GM12878 (cell line): ENCODE data around the gene PFN3.

ENCODE experiments used
- CHD4 ChIP-seq: fragments of 200-600 bp; sonication (generic); IDR thresholded peaks from 2 replicates; pipeline ENCODE4 v1.6.1; 2016; ENCODE audit warnings: mild to moderate bottlenecking
- CTCF ChIP-seq, 3 experiments: IDR thresholded peaks in 2 of 3; conservative IDR thresholded peaks in 1 of 3; 2 replicates each; pipeline ENCODE4 v1.5.1; 2011; ENCODE audit warnings: low read depth in 3 of 3, low read length in 3 of 3, mild to moderate bottlenecking in 3 of 3, control low read depth in 2 of 3, moderate library complexity in 2 of 3, inconsistent platforms in 1 of 3, mixed read lengths in 1 of 3; ENCODE audit not compliant: control insufficient read depth in 2 of 3, insufficient read depth in 1 of 3; ENCODE audit errors: extremely low read depth in 1 of 3
- EP300 ChIP-seq, 2 experiments: fragments of 150-350 bp in 1 of 2; IDR thresholded peaks; 2 replicates each; pipeline ENCODE4 v1.6.1; 2011 to 2012; ENCODE audit warnings: low read depth in 2 of 2, low read length in 2 of 2, borderline replicate concordance in 1 of 2, improper control_type of control experiment in 1 of 2, inconsistent platforms in 1 of 2; ENCODE audit not compliant: control insufficient read depth in 1 of 2
- MYB ChIP-seq: fragments of 150-350 bp; IDR thresholded peaks from 2 replicates; pipeline ENCODE4 v1.6.1; 2014; ENCODE audit warnings: mild to moderate bottlenecking, low read depth, low read length, borderline replicate concordance
- NR2C2 ChIP-seq: IDR thresholded peaks from 2 replicates; pipeline ENCODE4 v1.6.1; 2011; ENCODE audit warnings: borderline replicate concordance, low read depth; ENCODE audit not compliant: control insufficient read depth, insufficient read length

- no peak for TF ChIP-seq CTCF (IDR thresholded peaks at IDR 0.05 in 2 of 3, conservative IDR thresholded peaks at IDR 0.05 in 1 of 3; ENCODE audit: control insufficient read depth in 2 of 3, extremely low read depth in 1 of 3, insufficient read depth in 1 of 3, low read depth in 3 of 3, low read length in 3 of 3)
- TF ChIP-seq MYB = no peak
- no peak for TF ChIP-seq CHD4
- TF ChIP-seq NR2C2 = no peak
- no peak for TF ChIP-seq EP300 (IDR thresholded peaks at IDR 0.05; ENCODE audit: borderline replicate concordance in 1 of 2, control insufficient read depth in 1 of 2, low read depth in 2 of 2, low read length in 2 of 2)
These were observed 26.9 kb upstream of the PFN3 start for GRCh38 chr5:177427211-177427822.
